Measurements from ENCODE around the gene TREH. TPM values are rescaled to one million over a fixed set of nuclear protein-coding genes. Genes with fewer than 3 reads are reported as not detected.

The TREH gene
- total and polyA plus RNA-seq, 4 donors = 2.5 to 7.2 TPM; not detected in 2

- no peaks in the 10 kb centered on the region for H3K9me3 ChIP-seq (ENCODE audit: control insufficient read depth, low read length)
- no peak overlapping the region for H3K4me3 ChIP-seq (ENCODE audit: low read length in 2 of 2)
- intact Hi-C loops (cut with DNase I) = no loop called here
- H3K27ac ChIP-seq (ENCODE audit: low read depth in 1 of 2, low read length in 2 of 2) = no peak overlapping the region
- H3K36me3 ChIP-seq (ENCODE audit: control insufficient read depth in 1 of 2, insufficient read depth in 2 of 2, low read length in 1 of 2) = peaks cover 5 to 23% of the 10 kb centered on the region in 2 donors
- H3K4me1 ChIP-seq (ENCODE audit: control insufficient read depth in 1 of 2, insufficient read depth in 2 of 2, low read length in 2 of 2) = no peaks in the 10 kb centered on the region
- WGBS, 2 donors = 78 to 86% methylated on average over 3 of the region's 3 CpGs
- DNase-seq = peak in 1 of 2 donors; percentile 38
- ATAC-seq (ENCODE audit: low FRiP score) = no peak
- H3K27me3 ChIP-seq (ENCODE audit: control insufficient read depth in 1 of 2, insufficient read depth in 2 of 2, low read length in 1 of 2) = no peaks in the 10 kb centered on the region
Measured at GRCh38 chr11:118651820-118652219, 27.6 kb downstream of the TREH start.

DNA sequence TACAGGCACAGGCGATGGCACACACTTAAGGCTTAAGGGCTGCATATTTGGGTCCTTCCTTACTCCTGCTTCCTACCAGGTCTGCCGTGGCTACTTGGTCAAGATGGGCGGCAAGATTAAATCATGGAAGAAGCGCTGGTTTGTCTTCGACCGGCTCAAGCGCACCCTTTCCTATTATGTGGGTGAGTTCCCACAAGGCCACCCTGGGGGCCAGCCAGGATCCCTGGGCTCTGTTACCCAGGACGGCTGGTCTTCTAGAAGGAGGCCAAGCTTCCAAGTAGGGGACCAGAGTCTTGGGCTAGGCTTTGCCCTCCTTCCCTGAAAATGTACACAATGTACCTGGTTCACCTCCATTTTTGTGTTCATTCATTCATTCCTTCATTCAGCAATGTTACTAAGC lies 29.1 kb downstream of the TREH start:
- Histone ChIP-seq H3K9me3 (ENCODE audit: control insufficient read depth, low read length) (no peaks in the 10 kb centered on the region), H3K4me1 (ENCODE audit: control insufficient read depth in 1 of 2, insufficient read depth in 2 of 2, low read length in 2 of 2) (no peaks in the 10 kb centered on the region), H3K36me3 (ENCODE audit: control insufficient read depth in 1 of 2, insufficient read depth in 2 of 2, low read length in 1 of 2) (peaks cover 10 to 25% of the 10 kb centered on the region in 2 donors), H3K4me3 (ENCODE audit: low read length in 2 of 2) (no peak overlapping the region), H3K27me3 (ENCODE audit: control insufficient read depth in 1 of 2, insufficient read depth in 2 of 2, low read length in 1 of 2) (no peaks in the 10 kb centered on the region), H3K27ac (ENCODE audit: low read depth in 1 of 2, low read length in 2 of 2) (no peak overlapping the region)
- DNase-seq (no peak), ATAC-seq (ENCODE audit: low FRiP score) (no peak)
- intact Hi-C loops (cut with DNase I) = no loop called here
- 89% methylated on average over 8 of the region's 8 CpGs for WGBS, 2 donors

DNA sequence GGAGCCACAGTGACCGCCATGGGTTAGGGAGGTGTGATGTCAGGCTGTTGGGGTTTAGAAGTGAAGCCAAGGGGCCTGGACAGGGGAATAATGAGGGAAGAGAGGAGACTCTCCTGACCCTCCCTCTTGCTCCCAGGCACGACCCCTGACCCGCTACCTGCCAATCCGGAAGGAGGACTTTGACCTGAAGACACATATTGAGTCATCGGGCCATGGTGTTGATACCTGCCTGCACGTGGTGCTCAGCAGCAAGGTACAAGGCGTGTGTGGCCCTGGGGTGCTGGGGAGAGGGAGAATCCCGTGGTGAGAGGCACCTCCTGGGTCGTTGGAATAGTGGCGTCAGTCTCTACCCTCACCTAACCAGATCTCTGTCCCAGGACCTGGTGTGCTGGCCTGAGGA lies 29.5 kb downstream of the TREH start:
- Histone ChIP-seq H3K27me3 (ENCODE audit: control insufficient read depth in 1 of 2, insufficient read depth in 2 of 2, low read length in 1 of 2) (no peaks in the 10 kb centered on the region), H3K4me1 (ENCODE audit: control insufficient read depth in 1 of 2, insufficient read depth in 2 of 2, low read length in 2 of 2) (no peaks in the 10 kb centered on the region), H3K27ac (ENCODE audit: low read depth in 1 of 2, low read length in 2 of 2) (no peak overlapping the region), H3K36me3 (ENCODE audit: control insufficient read depth in 1 of 2, insufficient read depth in 2 of 2, low read length in 1 of 2) (peaks cover 11 to 30% of the 10 kb centered on the region in 2 donors), H3K4me3 (ENCODE audit: low read length in 2 of 2) (no peak overlapping the region), H3K9me3 (ENCODE audit: control insufficient read depth, low read length) (no peaks in the 10 kb centered on the region)
- intact Hi-C loops (cut with DNase I) = no loop called here
- DNase-seq = peak in 1 of 2 donors; percentile 51
- ATAC-seq (ENCODE audit: low FRiP score) = no peak
- WGBS, 2 donors = 88 to 89% methylated on average over 10 of the region's 10 CpGs

GRCh38 chr11:118648291-118648690 lies 31.2 kb downstream of the TREH start:
- no peak overlapping the region for H3K27ac ChIP-seq (ENCODE audit: low read depth in 1 of 2, low read length in 2 of 2)
- peak; percentile 21 to 55 for DNase-seq
- intact Hi-C loops (cut with DNase I) = no loop called here
- no peak overlapping the region for H3K4me3 ChIP-seq (ENCODE audit: low read length in 2 of 2)
- 62 to 67% methylated on average over 5 of the region's 5 CpGs for WGBS, 2 donors
- H3K36me3 ChIP-seq (ENCODE audit: control insufficient read depth in 1 of 2, insufficient read depth in 2 of 2, low read length in 1 of 2) = peaks cover 11 to 27% of the 10 kb centered on the region in 2 donors
- no peaks in the 10 kb centered on the region for H3K27me3 ChIP-seq (ENCODE audit: control insufficient read depth in 1 of 2, insufficient read depth in 2 of 2, low read length in 1 of 2)
- no peaks in the 10 kb centered on the region for H3K9me3 ChIP-seq (ENCODE audit: control insufficient read depth, low read length)
- ATAC-seq (ENCODE audit: low FRiP score) = no peak
- no peaks in the 10 kb centered on the region for H3K4me1 ChIP-seq (ENCODE audit: control insufficient read depth in 1 of 2, insufficient read depth in 2 of 2, low read length in 2 of 2)

DNA sequence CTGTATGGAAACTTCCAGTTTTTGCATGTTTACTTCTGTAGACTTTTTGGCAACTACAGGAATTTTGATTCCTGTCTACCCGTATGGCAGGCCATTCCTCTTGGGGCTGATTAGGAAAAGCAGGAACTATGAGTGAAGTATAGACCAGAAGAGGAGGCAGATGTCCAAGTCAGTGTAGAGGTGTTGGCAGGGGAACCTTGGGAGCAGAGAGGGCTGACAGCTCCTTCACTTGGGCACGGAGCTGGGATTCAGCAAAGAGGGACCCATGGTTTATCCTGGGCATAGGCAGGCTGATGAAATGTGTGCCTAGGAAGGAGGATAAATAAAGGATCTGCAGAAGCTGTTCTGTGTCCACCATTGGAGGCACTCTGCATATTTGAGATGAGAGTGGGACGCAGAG lies 33.1 kb downstream of the TREH start:
- H3K4me1 ChIP-seq (ENCODE audit: control insufficient read depth in 1 of 2, insufficient read depth in 2 of 2, low read length in 2 of 2) = no peaks in the 10 kb centered on the region
- ATAC-seq (ENCODE audit: low FRiP score) (no peak), DNase-seq (no peak)
- no peak overlapping the region for H3K27ac ChIP-seq (ENCODE audit: low read depth in 1 of 2, low read length in 2 of 2)
- intact Hi-C loops (cut with DNase I) = no loop called here
- 42 to 47% methylated on average over 3 of the region's 3 CpGs for WGBS, 2 donors
- H3K36me3 ChIP-seq (ENCODE audit: control insufficient read depth in 1 of 2, insufficient read depth in 2 of 2, low read length in 1 of 2) = peaks cover 11 to 25% of the 10 kb centered on the region in 2 donors
- H3K27me3 ChIP-seq (ENCODE audit: control insufficient read depth in 1 of 2, insufficient read depth in 2 of 2, low read length in 1 of 2) = no peaks in the 10 kb centered on the region
- no peaks in the 10 kb centered on the region for H3K9me3 ChIP-seq (ENCODE audit: control insufficient read depth, low read length)
- no peak overlapping the region for H3K4me3 ChIP-seq (ENCODE audit: low read length in 2 of 2)

DNA sequence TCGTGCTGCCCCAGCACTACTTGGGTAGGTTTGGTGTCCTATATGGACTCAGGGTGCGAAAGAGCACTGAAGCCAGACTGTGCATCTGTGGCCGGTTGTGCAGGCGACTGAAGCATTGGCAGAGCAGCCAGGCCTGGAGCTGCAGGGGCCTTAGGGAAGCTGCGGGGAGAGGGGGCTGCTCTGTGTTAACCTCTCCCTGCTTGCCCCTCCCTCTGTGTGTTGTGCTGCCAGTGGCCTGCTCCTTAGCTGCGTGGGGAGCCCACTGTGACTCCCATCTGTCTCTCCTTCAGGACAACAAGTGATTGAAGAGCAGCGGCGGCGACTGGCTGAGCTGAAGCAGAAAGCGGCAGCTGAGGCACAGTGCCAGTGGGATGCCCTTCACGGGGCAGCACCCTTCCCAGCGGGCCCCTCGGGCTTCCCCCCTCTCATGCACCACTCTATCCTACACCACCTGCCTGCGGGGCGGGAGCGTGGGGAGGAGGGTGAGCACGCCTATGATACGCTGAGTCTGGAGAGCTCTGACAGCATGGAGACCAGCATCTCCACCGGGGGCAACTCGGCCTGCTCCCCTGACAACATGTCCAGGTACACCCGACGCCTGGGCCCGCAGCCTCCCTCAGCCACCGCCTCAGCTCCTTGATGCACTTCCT lies 34.3 kb downstream of the TREH start:
- 90 to 92% methylated on average over 23 to 24 of the region's 24 CpGs for WGBS, 2 donors
- peaks cover 6 to 18% of the 10 kb centered on the region in 2 donors for H3K36me3 ChIP-seq (ENCODE audit: control insufficient read depth in 1 of 2, insufficient read depth in 2 of 2, low read length in 1 of 2)
- DNase-seq (peak in 1 of 2 donors; percentile 29), ATAC-seq (ENCODE audit: low FRiP score) (no peak)
- no peak overlapping the region for H3K4me3 ChIP-seq (ENCODE audit: low read length in 2 of 2)
- H3K4me1 ChIP-seq (ENCODE audit: control insufficient read depth in 1 of 2, insufficient read depth in 2 of 2, low read length in 2 of 2) = no peaks in the 10 kb centered on the region
- H3K9me3 ChIP-seq (ENCODE audit: control insufficient read depth, low read length) = no peaks in the 10 kb centered on the region
- H3K27ac ChIP-seq (ENCODE audit: low read depth in 1 of 2, low read length in 2 of 2) = no peak overlapping the region
- H3K27me3 ChIP-seq (ENCODE audit: control insufficient read depth in 1 of 2, insufficient read depth in 2 of 2, low read length in 1 of 2) = no peaks in the 10 kb centered on the region
- intact Hi-C loops (cut with DNase I) = no loop called here

DNA sequence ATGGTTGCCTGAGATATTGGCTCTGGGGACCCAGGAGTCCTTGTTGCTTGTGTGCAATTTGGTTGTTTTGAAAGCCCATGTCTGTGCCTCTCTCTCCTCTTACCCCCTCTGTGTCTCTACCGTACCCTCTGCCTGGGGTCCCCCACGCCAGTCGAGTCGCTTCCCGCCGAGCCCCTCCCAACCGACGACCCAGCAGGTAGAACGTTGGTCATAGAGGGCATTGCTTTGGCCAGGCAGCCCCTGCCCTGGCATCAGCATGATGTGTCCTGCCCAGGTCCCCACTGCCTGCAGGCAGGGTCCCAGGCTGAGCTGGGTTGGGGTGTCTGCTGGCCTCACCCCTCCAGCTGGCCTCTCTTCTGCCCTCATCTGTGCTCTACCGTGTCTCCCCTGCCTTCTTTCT lies 35.0 kb downstream of the TREH start:
- Histone ChIP-seq H3K36me3 (ENCODE audit: control insufficient read depth in 1 of 2, insufficient read depth in 2 of 2, low read length in 1 of 2) (peaks cover 6 to 15% of the 10 kb centered on the region in 2 donors), H3K4me3 (ENCODE audit: low read length in 2 of 2) (no peak overlapping the region), H3K9me3 (ENCODE audit: control insufficient read depth, low read length) (no peaks in the 10 kb centered on the region), H3K27ac (ENCODE audit: low read depth in 1 of 2, low read length in 2 of 2) (no peak overlapping the region), H3K4me1 (ENCODE audit: control insufficient read depth in 1 of 2, insufficient read depth in 2 of 2, low read length in 2 of 2) (no peaks in the 10 kb centered on the region), H3K27me3 (ENCODE audit: control insufficient read depth in 1 of 2, insufficient read depth in 2 of 2, low read length in 1 of 2) (no peaks in the 10 kb centered on the region)
- ATAC-seq (ENCODE audit: low FRiP score) = no peak
- DNase-seq = no peak
- 84 to 87% methylated on average over 10 of the region's 10 CpGs for whole genome bisulfite sequencing, 2 donors
- intact Hi-C loops (cut with DNase I) = no loop called here

GRCh38 chr11:118643995-118644345 lies 35.5 kb downstream of the TREH start:
- H3K27ac ChIP-seq (ENCODE audit: low read depth in 1 of 2, low read length in 2 of 2) = peak overlapping the region in 1 of 2 donors; percentile 7
- no peaks in the 10 kb centered on the region for H3K4me1 ChIP-seq (ENCODE audit: control insufficient read depth in 1 of 2, insufficient read depth in 2 of 2, low read length in 2 of 2)
- 74 to 81% methylated on average over 7 of the region's 7 CpGs for WGBS, 2 donors
- DNase-seq = no peak
- H3K4me3 ChIP-seq (ENCODE audit: low read length in 2 of 2) = no peak overlapping the region
- H3K36me3 ChIP-seq (ENCODE audit: control insufficient read depth in 1 of 2, insufficient read depth in 2 of 2, low read length in 1 of 2) = peaks cover 6 to 15% of the 10 kb centered on the region in 2 donors
- intact Hi-C loops (cut with DNase I) = no loop called here
- no peak for ATAC-seq (ENCODE audit: low FRiP score)
- no peaks in the 10 kb centered on the region for H3K27me3 ChIP-seq (ENCODE audit: control insufficient read depth in 1 of 2, insufficient read depth in 2 of 2, low read length in 1 of 2)
- H3K9me3 ChIP-seq (ENCODE audit: control insufficient read depth, low read length) = no peaks in the 10 kb centered on the region

- Histone ChIP-seq H3K27me3 (ENCODE audit: control insufficient read depth in 1 of 2, insufficient read depth in 2 of 2, low read length in 1 of 2) (no peaks in the 10 kb centered on the region), H3K9me3 (ENCODE audit: control insufficient read depth, low read length) (no peaks in the 10 kb centered on the region), H3K4me3 (ENCODE audit: low read length in 2 of 2) (no peak overlapping the region), H3K27ac (ENCODE audit: low read depth in 1 of 2, low read length in 2 of 2) (peak overlapping the region in 1 of 2 donors; percentile 7), H3K4me1 (ENCODE audit: control insufficient read depth in 1 of 2, insufficient read depth in 2 of 2, low read length in 2 of 2) (no peaks in the 10 kb centered on the region), H3K36me3 (ENCODE audit: control insufficient read depth in 1 of 2, insufficient read depth in 2 of 2, low read length in 1 of 2) (peaks cover 6 to 12% of the 10 kb centered on the region in 2 donors)
- intact Hi-C loops (cut with DNase I) = no loop called here
- no peak for ATAC-seq (ENCODE audit: low FRiP score)
- no peak for DNase-seq
- 63 to 65% methylated on average over 11 of the region's 11 CpGs for WGBS, 2 donors
Measured at GRCh38 chr11:118643142-118643994, 36.1 kb downstream of the TREH start.
